Activated T-helper 1 cell treated with anti-CD3 and anti-CD28 coated beads, Interleukin-2, amount 50 U/mL, for 16 hours (primary cell): ENCODE data around the gene ADM2.
"Not testable (repeated sequence)": the region's sequence is repeated elsewhere in the genome, so short reads cannot be mapped to it uniquely, and the experiment has no call there.

Experiments used
- DNase-seq, 2 donors: peaks; one replicate each; pipeline ENCODE4 v3.0.0-alpha.2; 2020; ENCODE audit warnings: low read depth in 1 of 2, low spot score in 1 of 2

ADM2 gene

GRCh38 chr22:50505276-50505775 lies 24.0 kb downstream of the ADM2 start:
- no peak for DNase-seq

GRCh38 chr22:50505776-50506610 lies 24.6 kb downstream of the ADM2 start:
- DNase-seq: no peak

GRCh38 chr22:50506611-50507420 lies 25.5 kb downstream of the ADM2 start:
- DNase-seq: no peak

- peak; percentile 87 to 92 for DNase-seq
Measured at GRCh38 chr22:50507421-50507990, 26.2 kb downstream of the ADM2 start, which contains the start of gene LMF2. TSS of gene LMF2 (minus strand) at chr22:50507702. CDS start at chr22:50507675, 27 bp downstream.

GRCh38 chr22:50507991-50508884 lies 26.9 kb downstream of the ADM2 start, which contains the start of gene NCAPH2:
TSS of gene NCAPH2 (plus strand) at chr22:50508224. CDS start at chr22:50508338, 114 bp downstream.
- peak; percentile 93 to 98 for DNase-seq

GRCh38 chr22:50508897-50509296 lies 27.6 kb downstream of the ADM2 start:
- DNase-seq: no peak

- no peak for DNase-seq
Measured at GRCh38 chr22:50513175-50513574, 31.8 kb downstream of the ADM2 start.

- DNase-seq: no peak
Measured at GRCh38 chr22:50516068-50516467, 34.7 kb downstream of the ADM2 start.

- no peak for DNase-seq
Measured at GRCh38 chr22:50516891-50517290, 35.5 kb downstream of the ADM2 start.

- DNase-seq: no peak
Measured at GRCh38 chr22:50517495-50518260, 36.3 kb downstream of the ADM2 start.

- no peak for DNase-seq
Measured at GRCh38 chr22:50518606-50519005, 37.3 kb downstream of the ADM2 start.

- DNase-seq: no peak
Measured at GRCh38 chr22:50519151-50519550, 37.8 kb downstream of the ADM2 start.

- DNase-seq: not testable (repeated sequence)
Measured at GRCh38 chr22:50520184-50520583, 38.8 kb downstream of the ADM2 start.

- DNase-seq: no peak
Measured at GRCh38 chr22:50520826-50521453, 39.6 kb downstream of the ADM2 start.

- DNase-seq: no peak
Measured at GRCh38 chr22:50521710-50522109, 40.4 kb downstream of the ADM2 start.

GRCh38 chr22:50522208-50522805 lies 41.0 kb downstream of the ADM2 start:
- DNase-seq: no peak

GRCh38 chr22:50522806-50523438 lies 41.6 kb downstream of the ADM2 start:
- no peak for DNase-seq

- no peak for DNase-seq
Measured at GRCh38 chr22:50523458-50523805, 42.1 kb downstream of the ADM2 start.
